GM10847 (cell line): ENCODE data around the gene KCTD15.

Experiments
- POLR2A ChIP-seq: IDR thresholded peaks from 2 replicates; pipeline ENCODE4 v1.6.1; 2011; ENCODE audit not compliant: insufficient read length; ENCODE audit errors: extremely low read depth

The KCTD15 gene

DNA sequence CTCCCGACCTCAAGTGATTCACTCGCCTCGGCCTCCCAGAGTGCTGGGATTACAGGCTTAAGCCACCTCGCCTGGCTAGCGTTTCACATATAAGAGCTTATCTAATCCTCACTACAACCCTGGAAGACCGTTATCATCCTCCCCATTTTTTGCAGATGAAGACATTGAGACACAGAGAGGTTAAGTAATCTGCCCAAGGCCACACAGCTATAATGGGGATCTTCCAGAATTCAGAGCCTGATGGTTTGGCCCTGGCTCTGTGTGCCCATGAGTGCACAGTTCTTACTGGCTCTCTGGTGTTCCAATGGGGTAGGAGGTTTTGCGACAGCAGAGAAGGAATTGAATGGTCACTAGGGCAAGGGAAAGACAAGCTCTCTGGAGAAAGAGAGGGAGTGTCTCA, 16.8 kb upstream of the KCTD15 start:
- TF ChIP-seq POLR2A: no peak

DNA sequence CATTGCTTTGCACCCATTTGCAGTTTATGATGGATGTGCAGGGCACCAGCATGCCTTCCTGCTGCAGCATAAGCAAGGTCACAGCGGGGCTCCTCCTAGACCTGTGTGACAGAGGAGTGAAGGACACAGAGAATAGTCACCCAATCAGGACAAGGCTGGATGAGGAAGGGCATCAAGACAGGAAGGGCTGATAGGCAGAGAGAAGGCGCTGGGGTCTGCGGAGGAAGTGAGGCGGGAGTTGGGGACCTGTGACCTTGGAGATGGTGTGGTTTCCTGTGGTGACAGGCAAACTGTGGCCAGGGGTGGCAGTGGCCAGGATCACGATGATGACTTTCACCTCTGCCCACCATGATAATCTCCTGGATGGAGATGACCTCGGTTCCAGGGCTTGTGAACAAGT, 16.4 kb upstream of the KCTD15 start:
- TF ChIP-seq POLR2A: no peak

DNA sequence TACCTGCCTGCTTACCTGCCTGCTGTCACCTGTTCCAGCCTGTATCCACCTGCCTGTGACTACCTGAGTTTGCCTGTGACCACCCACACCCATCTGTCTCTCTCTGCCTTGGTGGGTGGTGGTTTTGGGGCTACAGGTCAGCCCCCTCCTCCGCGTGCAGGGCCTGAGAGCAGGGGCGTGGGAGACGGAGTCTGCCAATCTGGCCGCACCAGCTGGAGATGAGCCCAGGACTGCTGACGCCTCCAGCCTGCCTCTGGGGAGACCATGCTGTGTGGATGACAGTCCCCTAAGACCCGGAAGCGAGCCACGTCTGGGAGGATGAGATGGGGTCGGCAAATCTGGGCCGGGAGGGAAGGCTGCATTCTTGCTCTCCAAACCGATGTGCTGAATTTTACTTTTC, 15.9 kb upstream of the KCTD15 start:
- TF ChIP-seq POLR2A: no peak

DNA sequence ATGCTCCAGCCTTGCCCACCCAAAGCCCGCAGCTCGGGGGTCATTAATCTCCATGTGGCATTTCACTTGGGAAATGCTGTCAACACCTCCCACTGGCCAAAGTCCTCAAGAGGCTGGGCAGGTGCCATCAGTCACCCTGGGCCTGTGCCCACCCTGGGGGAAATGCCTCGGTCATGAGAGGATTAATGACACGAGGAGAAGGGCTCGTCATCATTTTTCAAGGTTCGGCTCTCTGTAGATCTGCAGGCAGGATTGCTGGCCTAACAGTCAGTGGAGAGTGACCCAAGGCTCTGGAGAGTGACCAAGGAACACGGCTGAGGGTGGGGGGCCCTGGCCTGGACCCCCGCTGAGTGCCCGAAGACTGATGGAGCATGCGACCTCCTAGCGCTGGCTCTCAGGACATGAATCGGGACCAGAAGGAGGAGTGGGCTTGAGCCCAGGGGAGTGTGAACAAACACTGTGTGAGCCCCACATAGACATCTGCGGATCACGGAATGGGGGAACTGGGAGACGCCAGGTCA, 15.2 kb upstream of the KCTD15 start:
- TF ChIP-seq POLR2A: no peak

DNA sequence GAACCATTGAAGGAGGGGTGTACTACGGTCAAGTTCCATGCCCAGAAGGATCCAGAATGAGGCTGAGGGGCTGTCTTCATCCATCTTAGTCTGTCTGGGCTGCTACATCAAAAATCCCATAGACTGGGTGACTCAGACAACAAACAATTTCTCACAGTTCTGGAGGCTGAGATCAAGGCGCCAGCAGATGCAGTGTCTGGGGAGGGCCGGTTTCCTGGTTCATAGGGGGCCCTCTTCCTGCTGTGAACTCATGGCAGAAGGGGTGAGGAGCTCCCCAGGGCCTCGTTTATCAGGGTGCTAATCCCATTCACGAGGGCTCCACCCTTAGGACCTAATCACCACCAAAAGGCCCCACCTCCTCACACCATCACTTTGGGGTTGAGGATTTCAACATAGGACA, 14.7 kb upstream of the KCTD15 start:
- no peak for TF ChIP-seq POLR2A

DNA sequence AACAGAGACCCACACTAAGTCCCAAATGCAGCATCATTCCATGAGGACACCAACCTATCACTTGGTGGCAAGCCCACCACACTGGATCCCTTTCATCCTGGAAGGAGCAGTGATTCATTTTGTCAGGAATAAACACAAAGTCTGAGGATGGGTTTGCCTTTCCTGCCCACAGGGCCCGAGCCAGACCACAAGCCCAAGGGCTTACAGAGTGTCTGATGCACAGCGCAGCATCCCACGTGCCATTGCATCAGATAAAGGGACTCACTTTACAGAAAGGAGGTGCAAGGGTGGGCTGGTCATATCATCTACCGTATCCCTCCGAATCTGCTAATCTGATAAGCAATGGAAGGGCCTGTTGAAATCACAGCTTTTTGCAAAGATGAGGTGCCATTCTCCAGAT, 12.2 kb upstream of the KCTD15 start:
- no peak for TF ChIP-seq POLR2A

DNA sequence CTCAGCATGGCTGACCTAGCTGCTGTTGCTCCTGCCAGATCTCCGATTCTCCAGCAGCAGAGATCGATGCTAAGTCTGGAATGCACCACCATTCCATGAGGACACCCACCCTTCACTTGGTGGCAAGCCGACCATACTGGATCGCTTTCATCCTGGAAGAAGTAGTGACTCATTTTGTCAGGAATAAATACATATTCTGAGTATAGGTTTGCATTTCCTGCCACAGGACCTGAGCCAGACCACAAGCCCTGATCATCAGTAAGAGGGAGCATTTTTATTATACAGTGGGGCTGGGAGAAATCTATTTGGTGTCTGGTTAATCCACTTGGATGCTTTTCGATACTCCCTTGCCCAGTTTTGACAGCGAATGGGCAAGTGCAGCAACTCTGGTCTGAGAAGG, 10.9 kb upstream of the KCTD15 start:
- TF ChIP-seq POLR2A: no peak

DNA sequence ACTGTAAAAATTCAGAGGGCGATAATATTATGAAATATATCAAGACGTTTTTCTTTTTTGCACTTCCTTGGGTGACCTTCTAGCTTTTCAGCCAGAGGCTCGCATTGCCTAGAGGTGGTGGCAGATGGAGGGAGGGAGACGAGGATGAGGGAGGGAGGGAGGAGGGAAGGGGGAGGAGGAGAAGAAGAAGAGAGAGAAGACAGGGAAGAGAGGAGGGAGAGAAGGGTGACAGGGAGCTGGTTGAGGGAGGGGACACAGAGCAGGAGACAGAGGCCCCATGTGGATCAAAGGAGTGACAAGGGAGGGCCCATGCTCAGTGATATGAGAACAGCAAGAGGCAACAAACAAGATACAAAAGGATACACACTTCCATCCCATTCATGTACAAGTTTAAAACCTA, 8.0 kb upstream of the KCTD15 start:
- no peak for TF ChIP-seq POLR2A

DNA sequence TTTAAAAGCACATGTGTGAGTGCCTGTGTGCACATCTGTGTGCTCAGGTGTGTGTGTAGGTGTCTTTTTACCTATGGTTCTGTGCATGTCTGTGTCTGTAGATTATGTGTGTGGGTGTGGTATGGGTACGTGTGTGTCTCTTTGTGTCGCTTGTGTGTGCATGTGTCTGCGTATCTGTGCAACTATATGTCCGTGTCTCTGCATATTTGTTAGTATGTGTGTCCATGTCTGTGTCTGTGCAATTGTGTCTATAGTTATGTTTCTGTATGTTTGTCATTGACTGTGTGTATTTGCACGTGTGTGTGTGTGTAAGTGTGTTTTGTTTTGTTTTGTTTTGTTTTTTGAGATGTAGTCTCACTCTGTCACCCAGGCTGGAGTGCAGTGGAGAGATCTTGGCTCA, 7.3 kb upstream of the KCTD15 start:
- TF ChIP-seq POLR2A: no peak

DNA sequence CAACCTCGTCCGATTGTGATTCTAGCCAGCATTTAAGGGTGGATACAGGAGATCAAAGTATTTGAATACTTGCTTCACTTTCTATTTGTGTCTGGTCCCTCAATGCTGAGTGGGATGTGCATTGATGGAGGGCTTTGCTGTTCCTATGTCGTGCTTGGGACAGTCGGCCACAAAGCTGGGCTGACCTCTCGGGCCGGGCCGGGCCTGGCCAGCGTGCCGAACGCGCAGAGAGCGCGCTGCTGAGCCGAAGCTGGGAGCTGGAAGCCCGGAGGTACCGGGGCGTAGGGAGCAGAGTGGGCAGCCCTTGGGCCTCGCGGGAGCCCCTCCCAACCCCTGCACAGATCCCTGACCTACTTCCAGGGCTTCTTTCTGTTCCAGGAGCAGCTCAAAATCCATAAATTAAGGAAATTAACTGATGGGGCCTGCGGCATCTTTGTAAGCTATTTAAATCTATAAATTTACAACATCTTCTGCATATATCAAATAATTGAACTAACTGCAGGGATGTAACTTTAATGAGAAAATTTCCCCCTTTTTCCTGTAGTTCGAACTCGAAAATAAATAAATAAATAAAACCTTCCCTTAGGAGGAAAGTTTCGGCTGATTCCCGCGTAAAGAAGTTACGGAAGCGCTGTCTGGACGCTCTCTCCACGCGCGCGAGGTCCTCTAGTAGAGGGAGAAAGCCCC, 1.8 kb upstream of the KCTD15 start:
- no peak for TF ChIP-seq POLR2A

DNA sequence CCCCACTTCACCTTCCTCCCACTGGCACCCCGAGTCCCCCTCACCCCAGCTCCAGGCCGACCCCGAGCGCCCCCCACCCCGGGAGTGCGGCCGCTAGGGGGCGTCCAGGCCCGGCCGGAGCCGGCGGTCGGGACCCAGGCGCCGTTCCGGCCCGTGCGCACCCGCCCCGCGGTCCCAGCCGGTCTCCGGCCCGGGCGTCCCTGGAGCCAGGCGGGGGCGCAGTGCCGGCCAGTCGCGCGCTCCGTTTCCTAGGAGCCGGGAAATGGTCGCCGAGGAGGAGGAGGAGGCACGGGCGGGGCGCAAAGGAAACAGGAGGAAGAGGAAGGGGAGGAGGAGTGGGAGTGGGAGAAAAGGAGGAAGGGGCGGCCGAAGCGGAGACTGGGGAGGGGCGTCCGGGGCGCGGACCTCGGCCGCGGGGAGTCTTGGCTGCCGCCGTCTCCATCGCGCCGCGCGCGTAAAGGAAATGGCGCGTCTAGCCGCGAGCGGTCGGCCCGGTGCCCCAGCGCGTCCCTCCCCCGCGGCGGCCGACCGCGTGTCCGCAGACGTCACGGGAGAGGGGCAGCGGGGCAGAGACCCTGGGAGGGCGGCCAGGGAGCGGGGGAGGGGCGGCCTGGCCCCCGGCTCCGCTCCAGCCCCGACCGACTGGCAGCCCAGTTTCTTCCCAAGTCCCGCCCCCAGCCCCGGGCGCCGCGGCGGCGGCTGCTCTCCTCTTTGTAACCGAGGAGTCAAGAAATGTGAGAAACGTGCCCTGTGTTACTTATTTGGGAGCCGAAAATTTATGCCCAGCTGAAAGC, 1.1 kb upstream of the KCTD15 start:
- no peak for TF ChIP-seq POLR2A

DNA sequence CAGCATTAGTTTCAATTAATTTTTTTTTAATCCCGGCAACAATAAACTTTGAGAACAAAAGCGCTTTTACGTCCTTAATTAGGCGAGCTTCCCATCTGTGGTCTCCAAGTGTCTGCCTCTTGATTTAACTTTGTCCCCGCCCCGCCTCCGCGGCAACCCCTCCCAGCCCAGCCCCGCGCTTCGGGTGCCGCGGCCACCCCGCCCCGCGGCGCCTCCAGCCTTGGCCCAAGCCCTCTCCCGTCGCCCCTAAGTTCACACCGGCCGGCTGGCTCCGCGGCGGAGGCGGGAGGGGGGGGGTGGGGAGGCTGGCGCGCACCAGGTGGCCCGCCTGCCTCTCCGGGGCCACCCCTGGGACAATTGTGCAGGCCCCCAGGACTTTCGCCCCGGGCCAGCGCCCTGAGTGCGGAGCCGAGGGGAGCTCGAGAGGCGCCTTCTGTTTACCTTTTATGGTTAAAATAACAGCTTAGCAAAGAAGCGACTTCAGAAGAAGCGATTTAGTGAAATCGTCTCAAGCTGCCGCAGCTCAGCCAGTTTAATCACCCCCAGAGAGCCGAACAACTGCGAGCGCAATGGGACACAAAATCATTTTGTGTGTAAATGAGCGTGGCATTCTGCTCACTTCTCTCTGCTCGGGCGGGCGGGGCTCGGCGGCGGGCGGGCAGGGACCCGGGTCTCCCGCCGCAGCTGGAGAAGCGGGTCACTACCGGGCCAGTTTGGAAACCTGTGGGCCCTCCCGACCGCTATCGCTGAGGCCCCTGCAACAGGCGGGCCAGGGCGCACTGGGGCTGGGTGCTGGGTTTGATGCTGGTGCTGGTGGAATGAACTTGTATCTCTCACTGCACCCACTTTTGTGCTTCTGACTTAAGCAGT, 1.4 kb downstream of the KCTD15 start:
- TF ChIP-seq POLR2A: no peak

DNA sequence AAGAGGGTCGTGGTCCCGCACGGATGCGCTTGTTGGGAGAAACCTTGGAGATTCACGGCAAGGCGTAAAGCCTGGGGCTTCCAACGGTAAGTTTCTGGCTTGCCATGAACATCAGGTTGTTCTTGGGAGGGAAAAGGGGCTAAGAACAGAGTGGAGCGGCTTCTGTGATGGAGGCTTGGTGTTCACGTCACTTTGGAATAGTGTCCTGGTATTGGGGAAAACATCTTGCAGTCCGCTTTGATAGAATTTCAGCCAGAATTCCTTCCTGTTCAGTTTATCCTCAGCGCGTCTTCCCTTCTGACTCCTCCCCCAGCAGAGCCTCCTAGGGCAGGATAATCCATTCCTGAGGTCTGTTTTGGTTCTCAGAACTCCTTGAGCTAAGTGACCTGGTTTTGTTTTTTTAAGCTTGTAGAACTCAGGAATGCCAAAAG, 2.0 kb downstream of the KCTD15 start:
- TF ChIP-seq POLR2A: no peak

DNA sequence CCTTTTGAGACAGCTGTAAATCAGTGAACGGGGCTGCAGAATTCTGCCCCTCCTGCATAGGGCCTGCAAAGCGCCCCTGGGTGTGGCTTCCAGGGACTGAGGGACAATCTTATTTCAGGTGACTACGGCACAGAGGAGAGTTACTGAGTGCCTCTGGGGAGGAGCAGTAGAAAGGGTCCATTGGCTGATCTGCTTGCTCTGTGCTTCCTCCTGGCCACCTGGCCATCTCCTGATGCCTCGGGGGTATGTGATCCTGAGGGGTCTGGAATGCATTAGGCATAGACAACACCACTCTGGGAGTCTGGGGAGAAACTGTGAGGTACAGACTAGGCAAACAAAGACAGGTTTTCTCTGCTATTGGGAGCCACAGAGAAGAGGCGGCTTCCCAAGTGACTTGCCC, 2.8 kb downstream of the KCTD15 start:
- no peak for TF ChIP-seq POLR2A

DNA sequence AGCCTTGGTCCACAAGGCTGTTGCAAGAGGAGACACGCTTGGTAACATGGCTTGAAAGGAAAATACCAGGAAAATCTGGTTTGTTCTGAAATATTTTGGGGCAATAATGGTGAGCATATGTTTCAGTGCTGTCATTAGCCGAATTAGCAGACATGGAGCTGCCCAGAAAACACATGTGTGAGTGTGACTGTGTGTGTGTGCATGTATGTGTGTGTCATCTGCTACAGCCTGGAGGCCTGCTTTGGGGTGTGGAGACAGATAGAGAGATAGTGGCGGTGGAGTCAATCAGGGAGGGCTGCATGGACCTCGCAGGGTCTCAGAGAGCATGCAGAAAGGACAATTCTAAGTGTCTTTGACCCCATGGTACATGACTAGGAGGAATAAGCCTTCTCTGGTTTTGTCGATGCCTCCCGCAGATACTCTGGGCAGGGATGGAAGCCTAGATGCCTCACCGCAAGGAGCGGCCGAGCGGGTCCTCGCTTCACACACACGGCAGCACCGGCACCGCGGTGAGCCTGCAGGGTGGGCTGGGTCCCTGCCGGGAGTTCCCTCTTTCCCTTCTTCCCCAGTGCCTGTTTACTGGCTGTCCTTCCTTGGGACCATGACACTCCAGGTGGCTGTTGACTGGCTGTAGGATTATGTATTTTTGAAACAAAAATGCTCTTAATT, 3.5 kb downstream of the KCTD15 start:
- TF ChIP-seq POLR2A: no peak
